ENCODE data around the gene MYCBPAP.

Gene MYCBPAP

GRCh38 chr17:50517504-50518383 is 9.5 kb downstream of the MYCBPAP start:
- no peak for DNase-seq

- no peak for DNase-seq
These were observed 10.3 kb downstream of the MYCBPAP start for GRCh38 chr17:50518384-50519023.

GRCh38 chr17:50519141-50519834 is 11.0 kb downstream of the MYCBPAP start:
- DNase-seq, result no peak

- DNase-seq, result no peak
These were observed 12.2 kb downstream of the MYCBPAP start for GRCh38 chr17:50520483-50520882.

GRCh38 chr17:50521514-50521913 is 13.3 kb downstream of the MYCBPAP start:
- no peak for DNase-seq

GRCh38 chr17:50522766-50523165 is 14.5 kb downstream of the MYCBPAP start:
- no peak for DNase-seq

- DNase-seq, result no peak
These were observed 15.0 kb downstream of the MYCBPAP start for GRCh38 chr17:50523208-50523607.

GRCh38 chr17:50524838-50525237 is 16.6 kb downstream of the MYCBPAP start:
- DNase-seq, result no peak

- no peak for DNase-seq
These were observed 19.0 kb downstream of the MYCBPAP start for GRCh38 chr17:50527155-50527762.

GRCh38 chr17:50527949-50528474 is 19.8 kb downstream of the MYCBPAP start:
- DNase-seq, result no peak

GRCh38 chr17:50529849-50530248 is 21.6 kb downstream of the MYCBPAP start:
- no peak for DNase-seq

GRCh38 chr17:50531428-50532025 is 23.3 kb downstream of the MYCBPAP start:
- DNase-seq, result no peak

GRCh38 chr17:50532452-50533024 is 24.3 kb downstream of the MYCBPAP start, which contains the start of gene EPN3:
Gene EPN3 (plus strand): TSS chr17:50532735. CDS start chr17:50536557, 3,822 bp downstream.
- DNase-seq, result no peak

- no peak for DNase-seq
These were observed 24.9 kb downstream of the MYCBPAP start for GRCh38 chr17:50533185-50533584.

- no peak for DNase-seq
These were observed 25.5 kb downstream of the MYCBPAP start for GRCh38 chr17:50533720-50534148.

GRCh38 chr17:50534222-50534978 is 26.2 kb downstream of the MYCBPAP start:
- no peak for DNase-seq

- no peak for DNase-seq
These were observed 26.7 kb downstream of the MYCBPAP start for GRCh38 chr17:50534979-50535326.

- DNase-seq, result no peak
These were observed 27.2 kb downstream of the MYCBPAP start for GRCh38 chr17:50535407-50535806.

GRCh38 chr17:50536683-50537646 is 28.7 kb downstream of the MYCBPAP start:
- no peak for DNase-seq
